ENCODE results near the gene TCAIM.

GRCh38 chr3:44289882-44290462, 48.6 kb upstream of the TCAIM start:
- TF ChIP-seq SIN3A (IDR thresholded peaks at IDR 0.05; ENCODE audit: borderline replicate concordance, insufficient read depth, low read length), result no peak
- no peak for TF ChIP-seq POLR2AphosphoS5 (IDR thresholded peaks at IDR 0.05; ENCODE audit: low read depth, low read length)
- TF ChIP-seq, protein P1, sequence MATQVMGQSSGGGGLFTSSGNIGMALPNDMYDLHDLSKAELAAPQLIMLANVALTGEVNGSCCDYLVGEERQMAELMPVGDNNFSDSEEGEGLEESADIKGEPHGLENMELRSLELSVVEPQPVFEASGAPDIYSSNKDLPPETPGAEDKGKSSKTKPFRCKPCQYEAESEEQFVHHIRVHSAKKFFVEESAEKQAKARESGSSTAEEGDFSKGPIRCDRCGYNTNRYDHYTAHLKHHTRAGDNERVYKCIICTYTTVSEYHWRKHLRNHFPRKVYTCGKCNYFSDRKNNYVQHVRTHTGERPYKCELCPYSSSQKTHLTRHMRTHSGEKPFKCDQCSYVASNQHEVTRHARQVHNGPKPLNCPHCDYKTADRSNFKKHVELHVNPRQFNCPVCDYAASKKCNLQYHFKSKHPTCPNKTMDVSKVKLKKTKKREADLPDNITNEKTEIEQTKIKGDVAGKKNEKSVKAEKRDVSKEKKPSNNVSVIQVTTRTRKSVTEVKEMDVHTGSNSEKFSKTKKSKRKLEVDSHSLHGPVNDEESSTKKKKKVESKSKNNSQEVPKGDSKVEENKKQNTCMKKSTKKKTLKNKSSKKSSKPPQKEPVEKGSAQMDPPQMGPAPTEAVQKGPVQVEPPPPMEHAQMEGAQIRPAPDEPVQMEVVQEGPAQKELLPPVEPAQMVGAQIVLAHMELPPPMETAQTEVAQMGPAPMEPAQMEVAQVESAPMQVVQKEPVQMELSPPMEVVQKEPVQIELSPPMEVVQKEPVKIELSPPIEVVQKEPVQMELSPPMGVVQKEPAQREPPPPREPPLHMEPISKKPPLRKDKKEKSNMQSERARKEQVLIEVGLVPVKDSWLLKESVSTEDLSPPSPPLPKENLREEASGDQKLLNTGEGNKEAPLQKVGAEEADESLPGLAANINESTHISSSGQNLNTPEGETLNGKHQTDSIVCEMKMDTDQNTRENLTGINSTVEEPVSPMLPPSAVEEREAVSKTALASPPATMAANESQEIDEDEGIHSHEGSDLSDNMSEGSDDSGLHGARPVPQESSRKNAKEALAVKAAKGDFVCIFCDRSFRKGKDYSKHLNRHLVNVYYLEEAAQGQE (IDR thresholded peaks at IDR 0.05; ENCODE audit: insufficient read depth in 1 of 2, low read depth in 2 of 2, low read length in 2 of 2), result no peak
- TF ChIP-seq TAF1 (IDR thresholded peaks at IDR 0.05; ENCODE audit: borderline replicate concordance, insufficient read depth, low read length), result no peak
- no peak for TF ChIP-seq FOXP2 (optimal IDR thresholded peaks at IDR 0.05; ENCODE audit: borderline replicate concordance, extremely low read depth, extremely low read length, insufficient read depth)
